Measurements from ENCODE around the gene LOC128125822.

Gene LOC128125822

DNA sequence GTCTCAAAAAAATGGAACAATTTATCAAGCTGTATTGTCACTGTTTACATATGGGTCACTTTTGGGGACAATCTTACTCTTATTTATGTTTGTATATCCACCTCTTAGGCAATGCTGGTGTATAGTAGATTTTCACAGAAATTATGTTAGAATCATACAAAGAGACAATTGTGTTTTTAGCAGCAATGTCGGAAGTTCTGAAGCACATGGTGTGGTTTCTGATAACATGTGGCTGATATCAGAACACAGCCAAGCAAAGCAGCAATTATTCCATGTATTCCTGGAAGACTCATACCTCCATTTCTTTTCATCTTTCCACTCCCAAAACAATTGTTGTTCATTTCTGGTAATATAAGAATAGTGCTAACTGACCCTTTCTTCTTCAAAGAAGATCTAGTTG is 17.5 kb upstream of the LOC128125822 start:
- ChIA-PET CTCF (no interaction called here), POLR2A (ENCODE audit: unreplicated experiment) (no interaction called here)
- H2BK15ac ChIP-seq (ENCODE audit: low read depth, low read length): no peak overlapping the region
- no peak overlapping the region for H3K4me3 ChIP-seq (ENCODE audit: insufficient read depth, low read depth, low read length)
- no peak overlapping the region for H4K5ac ChIP-seq (ENCODE audit: low read depth, low read length)
- H3K4me1 ChIP-seq (ENCODE audit: control insufficient read depth, insufficient read depth, low read length): no peaks in the 10 kb centered on the region
- no peak overlapping the region for H3K14ac ChIP-seq (replicated peaks; ENCODE audit: low read depth, low read length)
- no peak overlapping the region for H2BK20ac ChIP-seq (ENCODE audit: low read depth, low read length)
- H3K4ac ChIP-seq (ENCODE audit: low read depth, low read length): no peak overlapping the region
- no peak for TF ChIP-seq BHLHE40 (IDR thresholded peaks at IDR 0.05; ENCODE audit: low read depth, low read length)
- no peak for TF ChIP-seq MAZ (IDR thresholded peaks at IDR 0.05; ENCODE audit: borderline replicate concordance, low read depth, low read length)
- TF ChIP-seq ELK1 (IDR thresholded peaks at IDR 0.05; ENCODE audit: borderline replicate concordance, low read depth, low read length): no peak
- no peak for TF ChIP-seq CHD1 (IDR thresholded peaks at IDR 0.05; ENCODE audit: low read depth, low read length)
- H3K23ac ChIP-seq (ENCODE audit: low read depth, low read length): no peak overlapping the region
- no peak overlapping the region for H3K56ac ChIP-seq (ENCODE audit: extremely low read depth, insufficient read depth, low read length)
- H2BK120ac ChIP-seq (ENCODE audit: low read depth, low read length): no peak overlapping the region
- no peak for DNase-seq
- no peak overlapping the region for H2AFZ ChIP-seq (replicated peaks; ENCODE audit: low read length, poor library complexity)
- H3K27me3 ChIP-seq (ENCODE audit: control insufficient read depth, insufficient read depth, low read length): no peaks in the 10 kb centered on the region
- intact Hi-C loops (cut with micrococcal nuclease): no loop called here
- no peak overlapping the region for H4K8ac ChIP-seq (ENCODE audit: low read depth in 2 of 2, low read length in 2 of 2)
- H3K36me3 ChIP-seq (ENCODE audit: control insufficient read depth, insufficient read depth, low read length): no peaks in the 10 kb centered on the region
- no peaks in the 10 kb centered on the region for H3K9me3 ChIP-seq (ENCODE audit: control insufficient read depth, insufficient read depth, low read length)
- H3K4me2 ChIP-seq (ENCODE audit: low read depth, low read length): no peak overlapping the region
- dilution Hi-C loops (cut with HindIII; ENCODE audit: low sequenced_read_pairs, unreplicated experiment): no loop called here
- no peak overlapping the region for H3K9ac ChIP-seq (ENCODE audit: low read depth, low read length)
- BruUV-seq (replicated peaks): no TSS peak
- no peak overlapping the region for H2AK5ac ChIP-seq (ENCODE audit: low read depth, low read length)
- no peaks in the 10 kb centered on the region for H3K9me1 ChIP-seq (ENCODE audit: insufficient read depth, low read length)
- H4K20me1 ChIP-seq (ENCODE audit: insufficient read depth, low read length): no peaks in the 10 kb centered on the region
- in situ Hi-C loops (cut with MboI; ENCODE audit: low sequenced_read_pairs): loop anchor here (25.0 kb wide), 1 partner anchor 192 kb away; no protein-coding TSS in a partner anchor
- H3K27ac ChIP-seq (ENCODE audit: insufficient read depth, low read length): no peak overlapping the region
- no peak for ATAC-seq (ENCODE audit: low read depth)
- no peaks in the 10 kb centered on the region for H3K79me1 ChIP-seq (ENCODE audit: low read depth in 1 of 2, low read length in 2 of 2)
- WGBS, 2 experiments (ENCODE audit: extremely low coverage in 2 of 2, insufficient read length in 1 of 2): no CpG with 5 or more reads among the region's 1 CpG
- H2BK5ac ChIP-seq (ENCODE audit: low read depth, low read length, poor library complexity, severe bottlenecking): no peak overlapping the region
- H2AK9ac ChIP-seq (replicated peaks; ENCODE audit: low read depth, low read length, poor library complexity): no peak overlapping the region
- no peak overlapping the region for H3K18ac ChIP-seq (ENCODE audit: low read depth, low read length)
- H4K91ac ChIP-seq (ENCODE audit: insufficient read depth, low read depth, low read length): no peak overlapping the region

All from IMR-90 (cell line).